GM12865 (cell line): ENCODE data around the gene SCAF8.
"Not testable (repeated sequence)": the region's sequence is repeated elsewhere in the genome, so short reads cannot be mapped to it uniquely, and the experiment has no call there.

ENCODE experiments used
- DNase-seq: peaks from one replicate; pipeline ENCODE4 v3.0.0; 2010; ENCODE audit warnings: low read depth
- H3K4me3 ChIP-seq: 2 replicates; pipeline ENCODE4 v1.5.1; 2011; ENCODE audit warnings: mild to moderate bottlenecking, low read depth, low read length, control low read depth
- CTCF ChIP-seq: IDR thresholded peaks from 2 replicates; pipeline ENCODE4 v1.5.1; 2011; ENCODE audit warnings: low read length, control low read depth, low read depth, inconsistent platforms; ENCODE audit not compliant: insufficient read depth; ENCODE audit errors: missing control alignments

The SCAF8 gene

DNA sequence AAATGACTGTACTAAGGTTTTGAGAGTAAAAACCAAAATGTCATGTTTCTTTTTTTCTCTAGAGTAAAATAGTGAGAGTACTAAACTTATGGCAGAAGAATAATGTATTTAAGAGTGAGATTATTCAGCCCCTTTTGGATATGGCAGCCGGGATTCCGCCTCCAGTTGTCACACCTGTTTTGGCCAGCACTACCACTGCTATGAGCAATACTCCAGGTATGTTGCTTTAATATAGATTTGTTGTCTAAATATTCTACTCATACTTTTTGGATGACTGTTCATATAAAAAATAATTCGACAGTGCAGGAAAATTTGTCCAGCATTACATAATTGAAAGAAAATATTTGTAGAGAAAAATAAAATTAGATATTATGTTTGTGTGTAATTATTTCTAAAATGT, 59.5 kb downstream of the SCAF8 start:
- no peak overlapping the region for H3K4me3 ChIP-seq
- DNase-seq = no peak
- no peak for TF ChIP-seq CTCF

GRCh38 chr6:154796484-154796883, 63.3 kb downstream of the SCAF8 start:
- no peak for TF ChIP-seq CTCF
- H3K4me3 ChIP-seq = no peak overlapping the region
- DNase-seq = no peak

DNA sequence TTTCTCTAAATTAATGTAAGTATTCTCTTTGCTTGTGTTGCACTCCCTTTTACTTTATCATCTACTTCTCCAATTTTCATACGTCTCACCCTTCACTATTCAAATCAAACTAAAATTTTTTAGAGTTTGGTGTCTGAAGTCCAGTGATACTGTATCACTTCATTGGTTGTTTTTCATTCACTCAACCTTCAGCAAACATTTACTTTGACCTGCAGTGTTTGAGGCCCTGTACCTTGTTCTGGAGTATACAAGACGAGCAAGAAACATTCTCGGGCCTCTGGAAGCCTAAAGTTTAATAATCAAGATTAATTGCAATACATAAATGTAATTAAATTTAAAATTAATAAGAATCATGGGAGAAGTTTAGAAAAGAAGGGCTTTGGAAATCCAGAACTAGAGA, 64.6 kb downstream of the SCAF8 start:
- no peak overlapping the region for H3K4me3 ChIP-seq
- no peak for DNase-seq
- no peak for TF ChIP-seq CTCF

- no peak for TF ChIP-seq CTCF
- no peak overlapping the region for H3K4me3 ChIP-seq
- peak; percentile 13 for DNase-seq
Observed at GRCh38 chr6:154800338-154800737, 67.1 kb downstream of the SCAF8 start.

GRCh38 chr6:154805288-154805911, 72.2 kb downstream of the SCAF8 start:
- no peak overlapping the region for H3K4me3 ChIP-seq
- peak; percentile 18 for TF ChIP-seq CTCF
- peak; percentile 60 for DNase-seq

DNA sequence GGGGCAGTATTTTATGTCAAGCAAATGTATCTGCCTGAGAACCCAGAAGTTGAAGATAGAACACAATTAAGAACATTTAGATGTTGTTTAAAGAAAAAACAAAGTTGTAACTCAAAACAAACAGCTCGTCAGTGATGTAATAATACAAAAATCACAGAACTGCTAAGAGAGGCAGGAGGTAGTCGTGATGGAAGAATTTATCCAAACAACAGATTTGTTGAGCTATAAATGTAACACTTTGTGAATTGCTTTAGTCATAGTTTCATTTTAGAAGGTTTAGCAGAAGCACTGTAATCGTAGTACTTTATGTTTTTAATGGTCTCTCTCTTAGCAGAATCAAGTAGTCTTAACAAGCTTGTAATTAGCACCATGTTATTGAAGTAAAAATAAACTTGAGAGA, 73.6 kb downstream of the SCAF8 start:
- DNase-seq = no peak
- no peak for TF ChIP-seq CTCF
- H3K4me3 ChIP-seq = no peak overlapping the region

GRCh38 chr6:154811663-154812062, 78.4 kb downstream of the SCAF8 start:
- not testable (repeated sequence) for H3K4me3 ChIP-seq, DNase-seq
